ENCODE results near the gene SHROOM3.

- TF ChIP-seq ZC3H10 (CRISPR knock-in tag; IDR thresholded peaks at IDR 0.05) (no peak), BACH2 (CRISPR knock-in tag; IDR thresholded peaks at IDR 0.05; ENCODE audit: borderline replicate concordance) (no peak), CREB5 (CRISPR knock-in tag; IDR thresholded peaks at IDR 0.05; ENCODE audit: low read depth) (no peak), GLIS3 (CRISPR knock-in tag; IDR thresholded peaks at IDR 0.05) (no peak)
These were observed 349.2 kb downstream of the SHROOM3 start for GRCh38 chr4:76784237-76784636.
